Activated CD4-positive, alpha-beta T cell treated with anti-CD3 and anti-CD28 coated beads for 36 hours (primary cell): ENCODE measurements around the gene ZNF879. TPM values are rescaled to one million over a fixed set of nuclear protein-coding genes. Genes with fewer than 3 reads are reported as not detected.

Experiments
- ATAC-seq: fragments of 200-7000 bp; cut with Tn5 transposase; one replicate; pipeline ENCODE4 v1.10.0; 2021; ENCODE audit warnings: mild to moderate bottlenecking, moderate library complexity
- CTCF ChIA-PET: fragments of 350-600 bp; sonication (Branson Sonifier 250); formaldehyde crosslinking; loops from one replicate; lab custom pipeline; 2021; ENCODE audit warnings: antibody characterized with exemption; lab: Charles Lee
- POLR2A ChIA-PET: fragments of 350-600 bp; sonication (Branson Sonifier 250); formaldehyde crosslinking; loops from one replicate; lab custom pipeline; 2021; ENCODE audit warnings: antibody characterized with exemption, inconsistent platforms; lab: Charles Lee
- DNase-seq: peaks from one replicate; pipeline ENCODE4 v3.0.0-alpha.2; 2020
- H3K27ac Mint-ChIP-seq: one replicate; pipeline ENCODE4 v1.8.0; 2021; ENCODE audit warnings: mixed read lengths
- H3K27me3 Mint-ChIP-seq: one replicate; pipeline ENCODE4 v1.8.0; 2021; ENCODE audit warnings: mixed read lengths
- H3K36me3 Mint-ChIP-seq: one replicate; pipeline ENCODE4 v1.8.0; 2021; ENCODE audit warnings: low read depth, mixed read lengths
- H3K4me1 Mint-ChIP-seq: one replicate; pipeline ENCODE4 v1.8.0; 2021; ENCODE audit warnings: mixed read lengths
- H3K4me3 Mint-ChIP-seq: one replicate; pipeline ENCODE4 v1.8.0; 2021; ENCODE audit warnings: mild to moderate bottlenecking, moderate library complexity, mixed read lengths
- H3K9me3 Mint-ChIP-seq: one replicate; pipeline ENCODE4 v1.8.0; 2021; ENCODE audit warnings: low read depth, mixed read lengths
- intact Hi-C, 2 experiments: fragments of 100-400 bp; cut with DNase I in 1 of 2; cut with micrococcal nuclease in 1 of 2; formaldehyde crosslinking; loops; one replicate each; pipeline versions ENCODE4 v1.14.2 to v1.15.1; 2022 to 2024; cut with DNase I, micrococcal nuclease
- total RNA-seq, 2 experiments: library from RNA; stranded (reverse); gene quantifications; one replicate each; pipeline ENCODE4 v1.2.3, GENCODE V29; 2021

The ZNF879 gene
- total RNA-seq, 2 experiments from 2014 or later, result 2.1 to 3.2 TPM

DNA sequence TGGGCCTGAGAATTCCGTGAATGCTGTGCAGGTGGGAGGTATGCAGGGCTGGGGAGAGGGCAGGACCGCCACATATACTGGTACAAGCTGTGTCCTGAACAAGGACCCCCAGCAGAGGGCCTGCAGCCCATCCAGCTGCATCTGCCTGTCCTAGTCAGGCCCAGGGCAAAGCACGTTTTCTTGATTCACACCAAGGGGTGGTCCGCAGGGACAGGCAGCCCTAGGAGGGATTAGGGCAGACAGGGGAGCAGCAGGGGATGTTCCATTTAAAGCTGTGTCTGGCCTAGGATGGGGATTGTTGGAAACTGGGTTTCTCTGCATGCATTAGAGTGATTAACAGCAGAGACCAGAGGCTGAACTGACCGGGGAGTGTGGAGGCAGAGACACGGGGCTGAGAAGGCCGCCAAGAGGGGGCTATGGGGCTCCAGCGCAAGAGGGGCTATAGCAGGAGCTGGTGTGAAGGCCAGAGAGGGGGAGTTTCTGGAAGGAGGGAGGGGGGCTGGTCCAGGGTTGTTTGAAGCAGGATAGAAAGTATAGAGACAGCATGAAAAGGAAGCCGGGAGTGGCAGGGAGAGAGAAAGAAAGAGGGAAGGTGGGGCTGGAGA is 31.2 kb upstream of the ZNF879 start:
- intact Hi-C loops, result no loop called here
- Mint-ChIP-seq H3K4me1 (peaks cover 5% of the 10 kb centered on the region), H3K4me3 (no peak overlapping the region), H3K27me3 (peaks cover 24% of the 10 kb centered on the region), H3K27ac (no peak overlapping the region), H3K36me3 (no peaks in the 10 kb centered on the region), H3K9me3 (peaks cover 2% of the 10 kb centered on the region)
- ATAC-seq (no peak), DNase-seq (no peak)
- ChIA-PET POLR2A (no interaction called here), CTCF (no interaction called here)

DNA sequence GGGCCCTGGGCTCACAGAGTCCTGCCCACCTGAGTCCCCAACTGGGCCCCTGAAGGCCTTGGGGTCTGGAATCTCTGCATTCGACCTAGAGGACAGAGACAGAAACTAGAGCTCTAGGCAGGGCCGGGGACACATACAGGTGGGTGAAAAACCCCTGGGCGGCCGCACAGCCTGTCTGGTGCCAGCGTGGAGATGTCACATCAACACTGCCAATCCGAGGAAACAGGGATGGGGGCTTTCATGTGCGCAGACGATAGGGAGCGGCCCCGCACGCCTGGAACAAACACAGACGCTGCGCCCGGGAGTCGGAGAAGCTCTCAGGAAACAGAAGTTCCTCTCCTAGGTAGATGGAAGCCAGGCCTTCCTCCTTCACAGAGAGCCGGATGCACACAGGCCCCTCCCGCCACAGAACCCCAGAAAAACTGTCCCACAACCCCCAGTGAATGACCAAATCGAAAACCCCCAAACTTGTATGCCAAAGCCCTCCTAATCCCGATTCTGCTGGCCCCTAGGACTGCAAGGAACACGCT is 30.3 kb upstream of the ZNF879 start:
- H3K4me3 Mint-ChIP-seq, result no peak overlapping the region
- H3K27ac Mint-ChIP-seq, result no peak overlapping the region
- CTCF ChIA-PET, result interaction anchor here (1.4 kb wide), 1 partner anchor 10 kb away, joined by 3 read pairs; no protein-coding TSS in a partner anchor

DNA sequence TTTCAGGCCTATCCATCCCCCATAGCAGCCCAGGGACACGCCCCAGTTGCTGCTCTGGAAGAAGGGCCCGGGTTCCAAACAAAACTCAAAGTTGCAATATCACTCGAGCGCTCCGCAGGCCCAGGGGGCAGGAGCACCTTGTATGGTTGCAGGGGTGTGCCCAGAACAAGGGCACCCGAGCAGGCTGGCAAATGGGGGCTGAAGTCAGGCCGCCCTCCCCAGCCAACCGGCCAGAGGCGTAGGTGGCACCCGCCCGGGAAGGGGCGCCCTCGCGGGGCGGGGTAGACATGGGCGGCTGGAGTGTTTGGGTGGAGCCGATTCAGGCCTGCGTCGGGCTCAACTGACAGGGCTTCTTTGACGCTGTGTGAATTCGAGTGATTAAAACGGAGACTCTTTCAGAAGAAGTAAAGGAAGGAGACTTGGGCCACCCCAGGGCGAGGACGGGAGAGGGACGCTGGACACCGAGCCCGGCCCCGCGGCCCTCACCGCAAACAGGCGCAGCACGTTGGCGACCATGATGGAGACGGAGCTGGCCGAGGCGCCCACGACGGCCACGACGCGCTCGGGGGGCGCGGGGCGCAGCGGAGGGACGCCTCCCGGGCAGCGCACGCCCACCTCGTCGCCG is 29.5 kb upstream of the ZNF879 start:
- Mint-ChIP-seq H3K9me3 (no peaks in the 10 kb centered on the region), H3K4me1 (peaks cover 5% of the 10 kb centered on the region), H3K27me3 (peaks cover 24% of the 10 kb centered on the region), H3K36me3 (no peaks in the 10 kb centered on the region), H3K27ac (no peak overlapping the region), H3K4me3 (no peak overlapping the region)
- ChIA-PET CTCF (interaction anchor here (1.4 kb wide), 1 partner anchor 10 kb away, joined by 3 read pairs; no protein-coding TSS in a partner anchor), POLR2A (no interaction called here)
- ATAC-seq (no peak), DNase-seq (no peak)
- intact Hi-C loops, result no loop called here

More for the DNA sequence above, 30.3 kb upstream of the ZNF879 start:
- intact Hi-C loops, result no loop called here
- no peaks in the 10 kb centered on the region for H3K9me3 Mint-ChIP-seq
- peaks cover 24% of the 10 kb centered on the region for H3K27me3 Mint-ChIP-seq
- no peak for DNase-seq
- H3K4me1 Mint-ChIP-seq, result peaks cover 5% of the 10 kb centered on the region
- ATAC-seq, result no peak
- POLR2A ChIA-PET, result no interaction called here
- H3K36me3 Mint-ChIP-seq, result no peaks in the 10 kb centered on the region

DNA sequence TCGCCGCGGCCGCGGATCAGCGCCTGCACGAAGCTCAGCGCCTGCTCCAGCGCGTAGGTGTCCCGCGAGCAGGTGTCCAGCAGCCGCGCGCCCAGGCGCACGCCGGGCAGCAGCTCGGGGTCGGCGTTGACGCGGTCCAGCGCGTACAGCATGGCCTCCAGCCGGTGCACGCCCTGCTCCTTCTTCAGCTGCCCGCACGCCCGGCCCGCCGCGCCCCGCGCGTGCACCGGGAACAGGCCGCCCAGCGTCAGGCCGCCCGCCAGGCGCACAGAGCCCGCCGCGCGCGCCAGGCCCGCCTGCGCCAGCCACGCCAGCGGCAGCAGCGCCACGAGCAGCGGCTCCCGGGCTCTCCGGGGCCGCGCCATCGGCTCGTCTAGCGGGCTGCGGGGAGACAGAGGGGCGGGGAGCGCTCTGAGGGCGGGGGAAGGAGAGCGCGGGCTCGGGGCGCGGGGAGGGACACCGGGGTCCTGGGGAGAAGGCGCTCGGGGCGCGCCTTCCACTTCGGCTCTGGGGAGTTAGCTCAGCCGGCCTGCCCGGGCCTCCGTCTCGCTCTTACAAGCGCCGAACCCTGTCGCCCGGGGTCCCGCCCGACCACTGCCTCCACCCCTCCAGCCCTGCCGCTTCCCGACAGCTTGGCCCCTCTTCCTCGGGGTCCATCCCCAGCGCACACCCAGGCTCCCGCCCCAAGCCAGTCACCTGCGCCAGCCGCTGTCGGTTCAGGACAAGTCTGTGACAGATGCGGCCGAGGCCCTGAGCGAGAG is 28.8 kb upstream of the ZNF879 start, which contains the start of gene GRM6:
Gene GRM6 (minus strand): TSS at position 741 of the 761 bp plus-strand sequence. CDS start 376 bp downstream, at position 365.
- intact Hi-C loops, result no loop called here
- Mint-ChIP-seq H3K36me3 (no peaks in the 10 kb centered on the region), H3K27ac (no peak within 1 kb of the TSS), H3K4me1 (peaks cover 5% of the 10 kb centered on the region), H3K9me3 (no peaks in the 10 kb centered on the region), H3K4me3 (no peak within 1 kb of the TSS), H3K27me3 (peaks cover 24% of the 10 kb centered on the region)
- no peak for DNase-seq
- ChIA-PET CTCF (interaction anchor here (1.4 kb wide), 1 partner anchor 11 kb away, joined by 3 read pairs; no protein-coding TSS in a partner anchor), POLR2A (no interaction called here)
- ATAC-seq, result no peak

DNA sequence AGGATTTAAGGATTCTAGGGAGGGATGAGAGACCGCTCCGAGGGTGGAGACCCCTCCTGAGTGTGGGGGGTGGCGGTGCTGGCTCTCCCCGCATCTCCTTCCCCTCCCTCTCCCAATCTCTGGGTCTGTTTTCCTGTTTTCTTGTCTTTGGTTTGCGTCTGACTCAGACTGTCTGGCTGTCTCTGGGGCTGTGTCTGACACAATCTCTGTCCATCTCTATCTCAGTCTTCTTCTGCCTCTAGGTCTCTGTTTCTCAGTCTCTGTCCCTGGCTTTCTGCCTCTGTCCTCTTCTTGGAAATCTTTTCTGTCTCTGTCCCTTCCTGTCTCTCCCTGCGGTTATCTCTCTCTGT is 28.3 kb upstream of the ZNF879 start:
- DNase-seq (no peak), ATAC-seq (no peak)
- H3K27me3 Mint-ChIP-seq, result peaks cover 24% of the 10 kb centered on the region
- no peaks in the 10 kb centered on the region for H3K9me3 Mint-ChIP-seq
- no peaks in the 10 kb centered on the region for H3K36me3 Mint-ChIP-seq
- no peak overlapping the region for H3K4me3 Mint-ChIP-seq
- intact Hi-C loops, result no loop called here
- H3K27ac Mint-ChIP-seq, result no peak overlapping the region
- ChIA-PET POLR2A (no interaction called here), CTCF (no interaction called here)
- H3K4me1 Mint-ChIP-seq, result peaks cover 5% of the 10 kb centered on the region

DNA sequence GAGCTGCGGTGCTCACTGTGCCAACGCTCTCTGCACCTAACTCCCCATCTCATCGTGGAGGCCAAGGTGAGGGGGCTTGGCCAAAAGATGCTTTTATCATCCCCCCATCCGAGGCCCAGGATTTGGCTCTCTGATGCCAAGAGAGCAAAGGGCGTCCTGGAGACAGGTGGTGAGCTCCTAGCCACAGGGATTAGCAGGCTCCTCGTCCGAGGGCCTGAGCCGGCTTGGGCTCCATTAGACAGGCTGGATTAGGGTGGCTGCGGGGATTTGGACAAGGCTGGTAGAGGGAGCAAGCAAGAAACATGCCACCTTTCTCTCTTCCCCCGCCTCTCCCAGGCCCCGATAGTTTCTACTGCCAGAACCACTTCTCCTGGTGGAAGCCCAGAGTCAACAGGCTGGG is 27.4 kb upstream of the ZNF879 start:
- intact Hi-C loops, result no loop called here
- Mint-ChIP-seq H3K4me3 (no peak overlapping the region), H3K27me3 (peaks cover 26% of the 10 kb centered on the region), H3K36me3 (no peaks in the 10 kb centered on the region), H3K9me3 (no peaks in the 10 kb centered on the region), H3K4me1 (peaks cover 5% of the 10 kb centered on the region), H3K27ac (no peak overlapping the region)
- no peak for DNase-seq
- ATAC-seq, result no peak
- CTCF ChIA-PET, result interaction anchor here (0.5 kb wide), 1 partner anchor 975 kb away, joined by 3 read pairs; no protein-coding TSS in a partner anchor
- POLR2A ChIA-PET, result interaction anchor here (0.6 kb wide), 1 partner anchor 67 kb away, joined by 3 read pairs; no protein-coding TSS in a partner anchor

DNA sequence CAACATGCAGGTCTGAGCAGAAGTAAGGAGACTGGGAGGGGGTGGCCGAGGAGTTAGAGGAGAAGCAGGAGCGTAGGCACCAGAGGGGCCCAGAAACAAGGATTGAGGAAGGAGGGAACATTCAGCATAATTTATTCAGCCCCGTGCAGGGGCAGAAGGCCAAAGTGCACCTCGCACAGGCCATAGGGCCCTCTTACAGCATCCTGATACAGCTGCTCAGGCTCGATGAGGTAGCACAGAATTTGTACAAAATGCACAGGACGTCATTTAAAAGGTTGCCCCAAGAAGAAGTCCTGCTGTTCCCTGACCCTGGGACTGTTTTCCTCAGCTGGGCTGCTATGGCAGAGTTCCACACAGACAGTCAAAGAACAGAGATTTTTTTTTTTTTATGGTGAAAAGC is 26.4 kb upstream of the ZNF879 start:
- no peak for ATAC-seq

DNA sequence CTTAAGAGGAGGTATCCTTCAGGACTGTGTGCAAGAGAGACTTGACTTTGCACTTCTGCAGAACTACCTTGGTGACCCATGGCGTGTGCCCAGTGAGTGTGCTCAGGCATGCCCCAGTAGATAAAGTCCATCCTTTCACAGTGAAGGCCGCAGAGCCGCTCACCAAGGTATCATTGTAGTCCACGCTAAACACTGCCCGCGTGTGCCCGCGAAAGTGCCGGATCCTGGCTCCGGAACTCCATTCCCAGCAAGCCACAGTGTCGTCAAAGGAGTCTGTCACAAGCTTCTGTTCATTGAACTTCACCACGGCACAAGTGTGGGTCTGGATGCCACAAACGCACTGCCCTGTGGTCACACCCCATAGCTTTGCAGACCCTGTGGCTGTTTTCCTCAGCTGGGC is 25.2 kb upstream of the ZNF879 start:
- H3K27ac Mint-ChIP-seq, result no peak overlapping the region
- H3K4me1 Mint-ChIP-seq, result peaks cover 5% of the 10 kb centered on the region
- H3K27me3 Mint-ChIP-seq, result peaks cover 19% of the 10 kb centered on the region
- peaks cover 3% of the 10 kb centered on the region for H3K9me3 Mint-ChIP-seq
- no peak for DNase-seq
- intact Hi-C loops, result no loop called here
- H3K4me3 Mint-ChIP-seq, result no peak overlapping the region
- no peaks in the 10 kb centered on the region for H3K36me3 Mint-ChIP-seq
- ATAC-seq, result no peak
- ChIA-PET POLR2A (no interaction called here), CTCF (no interaction called here)

More for the DNA sequence above, 26.4 kb upstream of the ZNF879 start:
- POLR2A ChIA-PET, result no interaction called here
- H3K9me3 Mint-ChIP-seq, result no peaks in the 10 kb centered on the region
- intact Hi-C loops, result no loop called here
- no peak overlapping the region for H3K4me3 Mint-ChIP-seq
- no peaks in the 10 kb centered on the region for H3K36me3 Mint-ChIP-seq
- H3K27me3 Mint-ChIP-seq, result peaks cover 24% of the 10 kb centered on the region
- DNase-seq, result no peak
- CTCF ChIA-PET, result no interaction called here
- H3K27ac Mint-ChIP-seq, result no peak overlapping the region
- peaks cover 5% of the 10 kb centered on the region for H3K4me1 Mint-ChIP-seq

DNA sequence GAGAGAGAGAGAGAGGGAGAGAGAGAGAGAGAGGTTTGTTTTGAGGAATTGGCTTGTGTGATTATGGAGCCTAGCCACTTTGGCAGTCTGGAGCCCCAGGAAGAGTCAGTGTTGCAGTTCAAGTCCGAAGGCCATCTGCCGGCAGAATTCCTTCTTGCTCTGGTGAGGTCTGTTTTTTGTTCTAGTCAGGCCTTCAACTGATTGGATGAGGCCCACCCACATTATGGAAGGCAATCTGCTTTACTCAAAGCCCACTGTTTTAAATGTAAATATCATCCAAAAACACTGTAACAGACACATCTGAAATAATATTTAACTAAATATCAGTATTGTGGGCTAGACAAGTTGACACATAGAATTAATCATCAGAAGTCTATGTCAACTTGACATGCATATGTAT is 17.0 kb upstream of the ZNF879 start:
- no peak overlapping the region for H3K4me3 Mint-ChIP-seq
- intact Hi-C loops, result no loop called here
- no peak overlapping the region for H3K27ac Mint-ChIP-seq
- no peak for ATAC-seq
- H3K9me3 Mint-ChIP-seq, result peaks cover 35% of the 10 kb centered on the region
- H3K4me1 Mint-ChIP-seq, result no peaks in the 10 kb centered on the region
- CTCF ChIA-PET, result no interaction called here
- H3K36me3 Mint-ChIP-seq, result peaks cover 2% of the 10 kb centered on the region
- no peak for DNase-seq
- POLR2A ChIA-PET, result no interaction called here
- peaks cover 10% of the 10 kb centered on the region for H3K27me3 Mint-ChIP-seq

DNA sequence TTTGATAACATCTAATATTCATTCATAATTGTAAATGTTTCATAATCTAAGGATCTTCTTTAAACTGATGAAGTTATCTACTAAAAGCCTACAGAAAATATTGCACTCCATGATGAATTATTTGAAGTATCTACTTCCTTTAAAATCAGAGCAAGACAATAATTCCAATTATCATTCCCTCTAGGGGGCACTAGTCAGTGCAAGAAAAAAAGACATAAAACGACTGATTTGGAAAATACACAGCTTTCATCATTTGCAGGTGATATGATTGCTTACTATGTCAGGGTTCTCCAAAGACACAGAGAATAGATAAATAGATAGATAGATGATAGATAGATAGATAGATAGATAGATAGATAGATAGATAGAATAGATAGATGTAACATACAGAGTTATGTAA is 14.9 kb upstream of the ZNF879 start:
- H3K36me3 Mint-ChIP-seq, result peaks cover 2% of the 10 kb centered on the region
- CTCF ChIA-PET, result interaction anchor here (0.6 kb wide), 1 partner anchor 665 kb away, joined by 4 read pairs; no protein-coding TSS in a partner anchor

DNA sequence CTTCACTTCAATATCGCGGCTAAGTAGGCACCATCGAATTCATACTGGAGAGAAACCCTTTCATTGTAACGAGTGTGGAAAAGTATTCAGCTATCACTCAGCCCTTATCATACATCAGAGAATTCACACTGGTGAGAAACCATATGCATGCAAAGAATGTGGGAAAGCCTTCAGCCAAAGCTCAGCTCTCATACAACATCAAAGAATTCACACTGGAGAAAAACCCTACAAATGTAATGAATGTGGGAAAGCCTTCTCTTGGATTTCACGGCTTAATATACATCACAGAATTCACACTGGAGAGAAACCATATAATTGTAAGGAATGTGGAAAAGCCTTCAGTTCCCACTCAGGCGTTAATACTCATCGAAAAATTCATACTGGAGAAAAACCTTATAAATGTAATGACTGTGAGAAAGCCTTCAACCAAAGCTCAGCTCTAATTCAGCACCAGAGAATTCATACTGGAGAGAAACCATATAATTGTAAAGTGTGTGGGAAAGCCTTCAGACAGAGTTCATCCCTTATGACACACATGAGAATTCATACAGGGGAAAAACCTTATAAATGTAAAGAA is 9.5 kb downstream of the ZNF879 start:
- Mint-ChIP-seq H3K27me3 (no peaks in the 10 kb centered on the region), H3K4me1 (no peaks in the 10 kb centered on the region), H3K36me3 (peaks cover 77% of the 10 kb centered on the region), H3K4me3 (no peak overlapping the region), H3K9me3 (peaks cover 73% of the 10 kb centered on the region), H3K27ac (no peak overlapping the region)
- POLR2A ChIA-PET, result no interaction called here
- no peak for ATAC-seq
- CTCF ChIA-PET, result no interaction called here
- no peak for DNase-seq
- intact Hi-C loops, result loop anchor here in 1 of 2 experiments (2.0 to 5.0 kb wide), 2 partner anchors 100 to 146 kb away; no protein-coding TSS in a partner anchor

More for the DNA sequence above, 14.9 kb upstream of the ZNF879 start:
- no peak overlapping the region for H3K27ac Mint-ChIP-seq
- DNase-seq (no peak), ATAC-seq (no peak)
- POLR2A ChIA-PET, result no interaction called here
- H3K9me3 Mint-ChIP-seq, result peaks cover 38% of the 10 kb centered on the region
- no peak overlapping the region for H3K4me3 Mint-ChIP-seq
- H3K4me1 Mint-ChIP-seq, result no peaks in the 10 kb centered on the region
- peaks cover 8% of the 10 kb centered on the region for H3K27me3 Mint-ChIP-seq
- intact Hi-C loops, result no loop called here
